Measurements from ENCODE around the gene HELZ2. TPM values are rescaled to one million over a fixed set of nuclear protein-coding genes. Genes with fewer than 3 reads are reported as not detected.

Gene HELZ2
- total and polyA plus RNA-seq, 2 donors (not counting 1 experiment from before 2014, with no cell fraction given): 36.3 to 52.6 TPM

- H3K4me3 ChIP-seq (ENCODE audit: control extremely low read depth in 1 of 5, extremely low read depth in 1 of 5, insufficient read depth in 1 of 5, low read depth in 2 of 5, low read length in 4 of 5): no peak overlapping the region
- H3K4me2 ChIP-seq (replicated peaks; ENCODE audit: low read depth, low read length, poor library complexity, severe bottlenecking): no peak overlapping the region
- ChIA-PET CTCF (no interaction called here), POLR2A (no interaction called here)
- H3K36me3 ChIP-seq (replicated peaks in 1 of 2; ENCODE audit: control extremely low read depth in 1 of 2, control insufficient read depth in 1 of 2, extremely low read depth in 1 of 2, insufficient read depth in 2 of 2, low read length in 1 of 2): peaks cover 0 to 60% of the 10 kb centered on the region in 2 experiments
- 94% methylated on average over 28 of the region's 30 CpGs for WGBS (ENCODE audit: insufficient coverage)
- no peak overlapping the region for H2AFZ ChIP-seq (ENCODE audit: insufficient read depth, low read depth, low read length, poor library complexity, severe bottlenecking)
- no peak for DNase-seq
- TF ChIP-seq, protein P1, sequence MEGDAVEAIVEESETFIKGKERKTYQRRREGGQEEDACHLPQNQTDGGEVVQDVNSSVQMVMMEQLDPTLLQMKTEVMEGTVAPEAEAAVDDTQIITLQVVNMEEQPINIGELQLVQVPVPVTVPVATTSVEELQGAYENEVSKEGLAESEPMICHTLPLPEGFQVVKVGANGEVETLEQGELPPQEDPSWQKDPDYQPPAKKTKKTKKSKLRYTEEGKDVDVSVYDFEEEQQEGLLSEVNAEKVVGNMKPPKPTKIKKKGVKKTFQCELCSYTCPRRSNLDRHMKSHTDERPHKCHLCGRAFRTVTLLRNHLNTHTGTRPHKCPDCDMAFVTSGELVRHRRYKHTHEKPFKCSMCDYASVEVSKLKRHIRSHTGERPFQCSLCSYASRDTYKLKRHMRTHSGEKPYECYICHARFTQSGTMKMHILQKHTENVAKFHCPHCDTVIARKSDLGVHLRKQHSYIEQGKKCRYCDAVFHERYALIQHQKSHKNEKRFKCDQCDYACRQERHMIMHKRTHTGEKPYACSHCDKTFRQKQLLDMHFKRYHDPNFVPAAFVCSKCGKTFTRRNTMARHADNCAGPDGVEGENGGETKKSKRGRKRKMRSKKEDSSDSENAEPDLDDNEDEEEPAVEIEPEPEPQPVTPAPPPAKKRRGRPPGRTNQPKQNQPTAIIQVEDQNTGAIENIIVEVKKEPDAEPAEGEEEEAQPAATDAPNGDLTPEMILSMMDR (IDR thresholded peaks at IDR 0.05): no peak
- no peak overlapping the region for H3K27ac ChIP-seq (ENCODE audit: low read length in 2 of 2)
- ATAC-seq (ENCODE audit: low read depth): no peak
- no peaks in the 10 kb centered on the region for H3K9me3 Mint-ChIP-seq (ENCODE audit: insufficient read depth)
- peaks cover 6% of the 10 kb centered on the region for H3K79me2 ChIP-seq (ENCODE audit: control insufficient read depth, insufficient read depth, low read length)
- no peaks in the 10 kb centered on the region for H3K27me3 Mint-ChIP-seq
- H3K4me1 ChIP-seq (ENCODE audit: control insufficient read depth in 2 of 2, insufficient read depth in 2 of 2, low read length in 2 of 2): no peaks in the 10 kb centered on the region
- H3K9me3 ChIP-seq (ENCODE audit: control extremely low read depth in 1 of 3, control insufficient read depth in 2 of 3, insufficient read depth in 1 of 3, low read length in 2 of 3): no peaks in the 10 kb centered on the region
- no peaks in the 10 kb centered on the region for H3K27me3 ChIP-seq (replicated peaks in 1 of 4; ENCODE audit: control extremely low read depth in 1 of 4, control insufficient read depth in 3 of 4, insufficient read depth in 4 of 4, low read length in 3 of 4)
- H4K20me1 ChIP-seq (ENCODE audit: control insufficient read depth, insufficient read depth, low read length, poor library complexity, severe bottlenecking): peaks cover 8% of the 10 kb centered on the region
- H3K4me3 Mint-ChIP-seq: no peak overlapping the region
- no peak overlapping the region for H3K9ac ChIP-seq (ENCODE audit: low read length)
- H3K27ac Mint-ChIP-seq: no peak overlapping the region
- intact Hi-C loops (cut with micrococcal nuclease): no loop called here
- H3K4me1 Mint-ChIP-seq: no peaks in the 10 kb centered on the region
Observed at GRCh38 chr20:63595416-63596127, 21.5 kb upstream of the HELZ2 start.

- no peak for TF ChIP-seq EZH2 (IDR thresholded peaks at IDR 0.05; ENCODE audit: borderline replicate concordance, insufficient read depth, low read depth, low read length, poor library complexity, severe bottlenecking)
- TF ChIP-seq, protein P1 (IDR thresholded peaks at IDR 0.05): no peak
- peaks cover 0 to 64% of the 10 kb centered on the region in 2 experiments for H3K36me3 ChIP-seq (replicated peaks in 1 of 2; ENCODE audit: control extremely low read depth in 1 of 2, control insufficient read depth in 1 of 2, extremely low read depth in 1 of 2, insufficient read depth in 2 of 2, low read length in 1 of 2)
- CTCF ChIA-PET: no interaction called here
Observed at GRCh38 chr20:63594043-63594561, 20.1 kb upstream of the HELZ2 start.

More at GRCh38 chr20:63594043-63594561, 20.1 kb upstream of the HELZ2 start:
- Histone ChIP-seq H3K9me3 (ENCODE audit: control extremely low read depth in 1 of 3, control insufficient read depth in 2 of 3, insufficient read depth in 1 of 3, low read length in 2 of 3) (no peaks in the 10 kb centered on the region), H3K4me2 (replicated peaks; ENCODE audit: low read depth, low read length, poor library complexity, severe bottlenecking) (no peak overlapping the region), H3K4me3 (ENCODE audit: control extremely low read depth in 1 of 5, extremely low read depth in 1 of 5, insufficient read depth in 1 of 5, low read depth in 2 of 5, low read length in 4 of 5) (no peak overlapping the region), H2AFZ (ENCODE audit: insufficient read depth, low read depth, low read length, poor library complexity, severe bottlenecking) (no peak overlapping the region), H4K20me1 (ENCODE audit: control insufficient read depth, insufficient read depth, low read length, poor library complexity, severe bottlenecking) (peaks cover 4% of the 10 kb centered on the region), H3K4me1 (ENCODE audit: control insufficient read depth in 2 of 2, insufficient read depth in 2 of 2, low read length in 2 of 2) (no peaks in the 10 kb centered on the region), H3K27me3 (replicated peaks in 1 of 4; ENCODE audit: control extremely low read depth in 1 of 4, control insufficient read depth in 3 of 4, insufficient read depth in 4 of 4, low read length in 3 of 4) (no peaks in the 10 kb centered on the region), H3K9ac (ENCODE audit: low read length) (no peak overlapping the region), H3K27ac (ENCODE audit: low read length in 2 of 2) (no peak overlapping the region), H3K79me2 (ENCODE audit: control insufficient read depth, insufficient read depth, low read length) (peaks cover 6% of the 10 kb centered on the region)
- ATAC-seq (ENCODE audit: low read depth): no peak
- no peak for DNase-seq
- POLR2A ChIA-PET: no interaction called here
- Mint-ChIP-seq H3K27ac (no peak overlapping the region), H3K9me3 (ENCODE audit: insufficient read depth) (no peaks in the 10 kb centered on the region), H3K4me1 (no peaks in the 10 kb centered on the region), H3K27me3 (no peaks in the 10 kb centered on the region), H3K4me3 (no peak overlapping the region)
- 96% methylated on average over 8 of the region's 10 CpGs for WGBS (ENCODE audit: insufficient coverage)
- intact Hi-C loops (cut with micrococcal nuclease): no loop called here
